ENCODE measurements around the gene AGK. TPM values are rescaled to one million over a fixed set of nuclear protein-coding genes. Genes with fewer than 3 reads are reported as not detected.

The AGK gene
- total and polyA plus RNA-seq, 2 donors (not counting 1 experiment from before 2014, with no cell fraction given): 12.8 to 26.1 TPM

DNA sequence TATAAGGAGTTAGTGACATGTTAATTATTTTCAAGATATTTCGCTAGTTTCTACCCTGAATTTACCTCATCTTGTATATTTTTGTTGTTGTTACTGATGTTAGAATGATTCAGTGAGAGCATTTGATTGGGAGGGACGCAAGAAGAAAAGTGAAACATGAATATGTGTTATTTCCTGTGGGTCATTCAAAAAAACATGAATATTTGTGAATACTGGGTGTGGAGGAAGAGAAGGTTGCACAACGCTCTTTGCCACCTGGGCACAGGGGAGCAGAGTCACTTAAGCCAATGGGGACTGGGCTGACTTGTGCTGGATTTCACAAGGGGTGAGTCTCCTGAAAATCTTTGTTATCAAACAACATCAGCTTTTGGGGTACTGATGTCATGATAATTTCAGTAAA, 39.5 kb downstream of the AGK start:
- POLR2A ChIA-PET: no interaction called here
- ATAC-seq (ENCODE audit: low read depth) (no peak), DNase-seq (no peak)
- Histone ChIP-seq H3K27ac (ENCODE audit: low read length in 2 of 2) (no peak overlapping the region), H2AFZ (ENCODE audit: insufficient read depth, low read depth, low read length, poor library complexity, severe bottlenecking) (no peak overlapping the region), H3K4me1 (ENCODE audit: control insufficient read depth in 2 of 2, insufficient read depth in 2 of 2, low read length in 2 of 2) (no peaks in the 10 kb centered on the region), H3K4me3 (ENCODE audit: control extremely low read depth in 1 of 5, extremely low read depth in 1 of 5, insufficient read depth in 1 of 5, low read depth in 2 of 5, low read length in 4 of 5) (no peak overlapping the region), H3K9ac (ENCODE audit: low read length) (no peak overlapping the region), H4K20me1 (ENCODE audit: control insufficient read depth, insufficient read depth, low read length, poor library complexity, severe bottlenecking) (no peaks in the 10 kb centered on the region), H3K36me3 (replicated peaks in 1 of 2; ENCODE audit: control extremely low read depth in 1 of 2, control insufficient read depth in 1 of 2, extremely low read depth in 1 of 2, insufficient read depth in 2 of 2, low read length in 1 of 2) (peaks cover 3% of the 10 kb centered on the region in 2 experiments), H3K79me2 (ENCODE audit: control insufficient read depth, insufficient read depth, low read length) (no peaks in the 10 kb centered on the region), H3K4me2 (replicated peaks; ENCODE audit: low read depth, low read length, poor library complexity, severe bottlenecking) (no peak overlapping the region), H3K9me3 (ENCODE audit: control extremely low read depth in 1 of 3, control insufficient read depth in 2 of 3, insufficient read depth in 1 of 3, low read length in 2 of 3) (no peaks in the 10 kb centered on the region), H3K27me3 (replicated peaks in 1 of 4; ENCODE audit: control extremely low read depth in 1 of 4, control insufficient read depth in 3 of 4, insufficient read depth in 4 of 4, low read length in 3 of 4) (no peaks in the 10 kb centered on the region)
- Mint-ChIP-seq H3K4me1 (no peaks in the 10 kb centered on the region), H3K4me3 (no peak overlapping the region), H3K27me3 (no peaks in the 10 kb centered on the region), H3K27ac (no peak overlapping the region), H3K9me3 (ENCODE audit: insufficient read depth) (no peaks in the 10 kb centered on the region)
- TF ChIP-seq, protein P1, sequence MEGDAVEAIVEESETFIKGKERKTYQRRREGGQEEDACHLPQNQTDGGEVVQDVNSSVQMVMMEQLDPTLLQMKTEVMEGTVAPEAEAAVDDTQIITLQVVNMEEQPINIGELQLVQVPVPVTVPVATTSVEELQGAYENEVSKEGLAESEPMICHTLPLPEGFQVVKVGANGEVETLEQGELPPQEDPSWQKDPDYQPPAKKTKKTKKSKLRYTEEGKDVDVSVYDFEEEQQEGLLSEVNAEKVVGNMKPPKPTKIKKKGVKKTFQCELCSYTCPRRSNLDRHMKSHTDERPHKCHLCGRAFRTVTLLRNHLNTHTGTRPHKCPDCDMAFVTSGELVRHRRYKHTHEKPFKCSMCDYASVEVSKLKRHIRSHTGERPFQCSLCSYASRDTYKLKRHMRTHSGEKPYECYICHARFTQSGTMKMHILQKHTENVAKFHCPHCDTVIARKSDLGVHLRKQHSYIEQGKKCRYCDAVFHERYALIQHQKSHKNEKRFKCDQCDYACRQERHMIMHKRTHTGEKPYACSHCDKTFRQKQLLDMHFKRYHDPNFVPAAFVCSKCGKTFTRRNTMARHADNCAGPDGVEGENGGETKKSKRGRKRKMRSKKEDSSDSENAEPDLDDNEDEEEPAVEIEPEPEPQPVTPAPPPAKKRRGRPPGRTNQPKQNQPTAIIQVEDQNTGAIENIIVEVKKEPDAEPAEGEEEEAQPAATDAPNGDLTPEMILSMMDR (IDR thresholded peaks at IDR 0.05): no peak
- TF ChIP-seq EZH2 (IDR thresholded peaks at IDR 0.05; ENCODE audit: borderline replicate concordance, insufficient read depth, low read depth, low read length, poor library complexity, severe bottlenecking): no peak
- CTCF ChIA-PET: no interaction called here
- intact Hi-C loops (cut with micrococcal nuclease): no loop called here
- WGBS (ENCODE audit: insufficient coverage): 90% methylated on average over 2 of the region's 3 CpGs

DNA sequence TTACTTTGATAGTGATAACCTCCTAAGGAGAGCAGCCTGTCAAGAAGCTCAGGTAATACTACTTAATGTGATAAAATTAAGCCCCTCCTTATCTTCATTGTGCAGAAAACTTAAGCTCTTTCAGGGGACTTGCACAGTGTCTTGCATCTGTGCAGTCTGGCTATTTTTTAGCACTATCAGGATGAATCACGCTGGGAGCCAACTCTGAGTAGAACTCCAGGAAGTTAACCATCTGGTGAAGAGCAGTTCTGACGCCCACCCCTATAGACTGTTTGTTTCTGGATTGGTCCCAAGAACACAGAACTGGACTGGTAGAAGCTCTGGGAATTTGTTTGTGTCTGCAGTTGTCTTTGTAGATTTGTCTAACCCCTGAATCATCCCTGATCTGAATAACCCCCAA, 41.9 kb downstream of the AGK start:
- no peak for TF ChIP-seq EZH2 (IDR thresholded peaks at IDR 0.05; ENCODE audit: borderline replicate concordance, insufficient read depth, low read depth, low read length, poor library complexity, severe bottlenecking)
- TF ChIP-seq, protein P1 (IDR thresholded peaks at IDR 0.05): no peak
- DNase-seq (no peak), ATAC-seq (ENCODE audit: low read depth) (no peak)
- no peaks in the 10 kb centered on the region for H4K20me1 ChIP-seq (ENCODE audit: control insufficient read depth, insufficient read depth, low read length, poor library complexity, severe bottlenecking)
- H2AFZ ChIP-seq (ENCODE audit: insufficient read depth, low read depth, low read length, poor library complexity, severe bottlenecking): no peak overlapping the region
- Mint-ChIP-seq H3K9me3 (ENCODE audit: insufficient read depth) (no peaks in the 10 kb centered on the region), H3K27ac (peak overlapping the region; percentile 46), H3K4me3 (no peak overlapping the region), H3K4me1 (no peaks in the 10 kb centered on the region), H3K27me3 (no peaks in the 10 kb centered on the region)
- H3K27me3 ChIP-seq (replicated peaks in 1 of 4; ENCODE audit: control extremely low read depth in 1 of 4, control insufficient read depth in 3 of 4, insufficient read depth in 4 of 4, low read length in 3 of 4): no peaks in the 10 kb centered on the region
- H3K79me2 ChIP-seq (ENCODE audit: control insufficient read depth, insufficient read depth, low read length): no peaks in the 10 kb centered on the region
- no peaks in the 10 kb centered on the region for H3K4me1 ChIP-seq (ENCODE audit: control insufficient read depth in 2 of 2, insufficient read depth in 2 of 2, low read length in 2 of 2)
- no peak overlapping the region for H3K4me2 ChIP-seq (replicated peaks; ENCODE audit: low read depth, low read length, poor library complexity, severe bottlenecking)
- peaks cover 5 to 14% of the 10 kb centered on the region in 2 experiments for H3K36me3 ChIP-seq (replicated peaks in 1 of 2; ENCODE audit: control extremely low read depth in 1 of 2, control insufficient read depth in 1 of 2, extremely low read depth in 1 of 2, insufficient read depth in 2 of 2, low read length in 1 of 2)
- no peak overlapping the region for H3K9ac ChIP-seq (ENCODE audit: low read length)
- H3K9me3 ChIP-seq (ENCODE audit: control extremely low read depth in 1 of 3, control insufficient read depth in 2 of 3, insufficient read depth in 1 of 3, low read length in 2 of 3): no peaks in the 10 kb centered on the region
- WGBS (ENCODE audit: insufficient coverage): 100% methylated on average over 1 of the region's 2 CpGs
- ChIA-PET CTCF (no interaction called here), POLR2A (no interaction called here)
- no peak overlapping the region for H3K27ac ChIP-seq (ENCODE audit: low read length in 2 of 2)
- no peak overlapping the region for H3K4me3 ChIP-seq (ENCODE audit: control extremely low read depth in 1 of 5, extremely low read depth in 1 of 5, insufficient read depth in 1 of 5, low read depth in 2 of 5, low read length in 4 of 5)
- intact Hi-C loops (cut with micrococcal nuclease): no loop called here
